GM19035 (cell line): ENCODE measurements around the gene CTSL.

Experiments
- ATAC-seq: cut with Tn5 transposase; IDR thresholded peaks from one replicate; pipeline ENCODE4 v1.9.1; 2021; ENCODE audit not compliant: unreplicated experiment

The CTSL gene

GRCh38 chr9:87699835-87700234, 26.1 kb upstream of the CTSL start:
- ATAC-seq, result no peak

GRCh38 chr9:87701491-87701890, 24.4 kb upstream of the CTSL start:
- ATAC-seq, result no peak

- no peak for ATAC-seq
Observed at GRCh38 chr9:87701931-87702421, 23.9 kb upstream of the CTSL start.

GRCh38 chr9:87702921-87703320, 23.0 kb upstream of the CTSL start:
- no peak for ATAC-seq

GRCh38 chr9:87703636-87704276, 22.2 kb upstream of the CTSL start:
- no peak for ATAC-seq

GRCh38 chr9:87704342-87704741, 21.6 kb upstream of the CTSL start:
- no peak for ATAC-seq

- ATAC-seq, result no peak
Observed at GRCh38 chr9:87706066-87706739, 19.7 kb upstream of the CTSL start.

- ATAC-seq, result no peak
Observed at GRCh38 chr9:87707805-87708506, 18.0 kb upstream of the CTSL start.

GRCh38 chr9:87708546-87708945, 17.4 kb upstream of the CTSL start:
- no peak for ATAC-seq

GRCh38 chr9:87708986-87709728, 16.8 kb upstream of the CTSL start:
- ATAC-seq, result no peak

GRCh38 chr9:87710443-87710842, 15.5 kb upstream of the CTSL start:
- no peak for ATAC-seq

- no peak for ATAC-seq
Observed at GRCh38 chr9:87711857-87712800, 13.8 kb upstream of the CTSL start.

- no peak for ATAC-seq
Observed at GRCh38 chr9:87712801-87713277, 13.1 kb upstream of the CTSL start.

- ATAC-seq, result no peak
Observed at GRCh38 chr9:87713278-87713987, 12.5 kb upstream of the CTSL start.

GRCh38 chr9:87713988-87714330, 12.0 kb upstream of the CTSL start:
- no peak for ATAC-seq

GRCh38 chr9:87714819-87715218, 11.1 kb upstream of the CTSL start:
- ATAC-seq, result no peak

GRCh38 chr9:87716141-87716540, 9.8 kb upstream of the CTSL start:
- ATAC-seq, result no peak

GRCh38 chr9:87717456-87717855, 8.5 kb upstream of the CTSL start:
- ATAC-seq, result no peak

- no peak for ATAC-seq
Observed at GRCh38 chr9:87718231-87718630, 7.7 kb upstream of the CTSL start.
